Keratinocyte (primary cell): ENCODE results near the gene GPC5.

Experiments
- CTCF ChIP-seq, 3 experiments: IDR thresholded peaks in 1 of 3; conservative IDR thresholded peaks in 1 of 3; optimal IDR thresholded peaks in 1 of 3; 2 replicates in 2 of 3; 3 replicates in 1 of 3; pipeline versions ENCODE3 to v1.5.1; 2011; ENCODE audit warnings: low read length in 3 of 3, mild to moderate bottlenecking in 3 of 3, moderate library complexity in 2 of 3, control low read depth in 1 of 3, inconsistent platforms in 1 of 3; ENCODE audit not compliant: insufficient read depth in 2 of 3; ENCODE audit errors: extremely low read depth in 1 of 3
- EZH2 ChIP-seq: IDR thresholded peaks from one replicate; pipeline ENCODE4 v1.6.1; 2012; ENCODE audit warnings: inconsistent platforms, mild to moderate bottlenecking, low read length, moderate library complexity

GRCh38 chr13:91922969-91923592 lies 524.7 kb downstream of the GPC5 start:
- no peak for TF ChIP-seq EZH2
- TF ChIP-seq CTCF (optimal IDR thresholded peaks at IDR 0.05 in 1 of 3, IDR thresholded peaks at IDR 0.05 in 1 of 3, conservative IDR thresholded peaks at IDR 0.05 in 1 of 3; ENCODE audit: extremely low read depth in 1 of 3, insufficient read depth in 2 of 3, low read length in 3 of 3) = no peak
